Natural killer cell treated with Interleukin-12 subunit alpha and Interleukin-12 subunit beta and Interleukin-15 and Interleukin-18, amount 100 ng/mL, for 72 hours (primary cell): Measurements from ENCODE around the gene DLST. TPM values are rescaled to one million over a fixed set of nuclear protein-coding genes. Genes with fewer than 3 reads are reported as not detected.

ENCODE experiments used
- ATAC-seq, 2 donors: fragments of 150-1000 bp; cut with Tn5 transposase in 1 of 2; sonication (Bioruptor Pico), chemical (Tn5 transposase) in 1 of 2; 2 replicates each; pipeline ENCODE4 v1.10.0; 2021
- DNase-seq: peaks from one replicate; pipeline ENCODE4 v3.0.0; 2022; ENCODE audit warnings: low spot score
- H3K27ac Mint-ChIP-seq, 2 donors: 1 replicate in 1 of 2; 2 replicates in 1 of 2; pipeline ENCODE4 v1.8.0; 2022; ENCODE audit warnings: mixed read lengths in 2 of 2, mild to moderate bottlenecking in 1 of 2, moderate library complexity in 1 of 2
- H3K27me3 Mint-ChIP-seq, 2 donors: 1 replicate in 1 of 2; 2 replicates in 1 of 2; pipeline ENCODE4 v1.8.0; 2022; ENCODE audit warnings: mixed read lengths in 2 of 2
- H3K36me3 Mint-ChIP-seq: one replicate; pipeline ENCODE4 v1.8.0; 2022; ENCODE audit warnings: mixed read lengths
- H3K4me1 Mint-ChIP-seq, 2 donors: 1 replicate in 1 of 2; 2 replicates in 1 of 2; pipeline ENCODE4 v1.8.0; 2022; ENCODE audit warnings: low read depth in 2 of 2, mixed read lengths in 2 of 2, mild to moderate bottlenecking in 1 of 2
- H3K4me3 Mint-ChIP-seq: one replicate; pipeline ENCODE4 v1.8.0; 2022; ENCODE audit warnings: mixed read lengths
- H3K9me3 Mint-ChIP-seq: 2 replicates; pipeline ENCODE4 v1.8.0; 2022; ENCODE audit warnings: mixed read lengths
- total RNA-seq, 2 donors: library from RNA; stranded (reverse); gene quantifications; one replicate each; pipeline ENCODE4 v1.2.3, GENCODE V29; 2022

DLST gene
- total RNA-seq, result 100 to 1,000 TPM; 127 to 136 TPM

GRCh38 chr14:74881431-74882102 lies at the start of gene DLST:
Gene DLST, plus strand, starts transcription at chr14:74881916. Its CDS starts 38 bp downstream, at chr14:74881954.
- peak; percentile 98 for ATAC-seq
- peaks cover 50 to 52% of the 10 kb centered on the region in 2 donors for H3K4me1 Mint-ChIP-seq
- DNase-seq, result peak; percentile 91
- no peaks in the 10 kb centered on the region for H3K9me3 Mint-ChIP-seq
- H3K36me3 Mint-ChIP-seq, result peaks cover 13% of the 10 kb centered on the region
- H3K27ac Mint-ChIP-seq, result peak within 1 kb of the TSS; percentile 86 to 97
- peak within 1 kb of the TSS; percentile 92 for H3K4me3 Mint-ChIP-seq
- no peaks in the 10 kb centered on the region for H3K27me3 Mint-ChIP-seq

GRCh38 chr14:74832849-74833248 lies 48.9 kb upstream of the DLST start:
- Mint-ChIP-seq H3K27ac (no peak overlapping the region), H3K4me3 (no peak overlapping the region), H3K9me3 (no peaks in the 10 kb centered on the region), H3K27me3 (no peaks in the 10 kb centered on the region), H3K36me3 (peaks cover 18% of the 10 kb centered on the region), H3K4me1 (peaks cover 17 to 23% of the 10 kb centered on the region in 2 donors)
- ATAC-seq (no peak), DNase-seq (no peak)

- H3K27me3 Mint-ChIP-seq, result no peaks in the 10 kb centered on the region
- peaks cover 10% of the 10 kb centered on the region for H3K36me3 Mint-ChIP-seq
- DNase-seq (no peak), ATAC-seq (no peak)
- peak overlapping the region; percentile 13 to 16 for H3K27ac Mint-ChIP-seq
- no peaks in the 10 kb centered on the region for H3K9me3 Mint-ChIP-seq
- H3K4me3 Mint-ChIP-seq, result no peak overlapping the region
- H3K4me1 Mint-ChIP-seq, result peaks cover 26 to 38% of the 10 kb centered on the region in 2 donors
These were observed 46.9 kb upstream of the DLST start for GRCh38 chr14:74834692-74835392.

- H3K36me3 Mint-ChIP-seq, result peaks cover 11% of the 10 kb centered on the region
- H3K9me3 Mint-ChIP-seq, result no peaks in the 10 kb centered on the region
- no peak overlapping the region for H3K4me3 Mint-ChIP-seq
- no peaks in the 10 kb centered on the region for H3K27me3 Mint-ChIP-seq
- H3K4me1 Mint-ChIP-seq, result peaks cover 33 to 47% of the 10 kb centered on the region in 2 donors
- no peak for DNase-seq
- ATAC-seq, result no peak
- H3K27ac Mint-ChIP-seq, result peak overlapping the region; percentile 84 to 95
These were observed 46.0 kb upstream of the DLST start for GRCh38 chr14:74835645-74836250.

GRCh38 chr14:74836251-74836960 lies 45.3 kb upstream of the DLST start:
- Mint-ChIP-seq H3K4me3 (peak overlapping the region; percentile 71), H3K4me1 (peaks cover 40 to 54% of the 10 kb centered on the region in 2 donors), H3K27me3 (no peaks in the 10 kb centered on the region), H3K27ac (peak overlapping the region; percentile 84 to 95), H3K9me3 (no peaks in the 10 kb centered on the region), H3K36me3 (peaks cover 11% of the 10 kb centered on the region)
- DNase-seq (no peak), ATAC-seq (peak in 1 of 2 donors; percentile 44)

- peak overlapping the region; percentile 84 to 95 for H3K27ac Mint-ChIP-seq
- H3K4me1 Mint-ChIP-seq, result peaks cover 49 to 65% of the 10 kb centered on the region in 2 donors
- H3K4me3 Mint-ChIP-seq, result peak overlapping the region; percentile 71
- DNase-seq, result no peak
- no peaks in the 10 kb centered on the region for H3K27me3 Mint-ChIP-seq
- ATAC-seq, result peak in 1 of 2 donors; percentile 63
- H3K9me3 Mint-ChIP-seq, result no peaks in the 10 kb centered on the region
- peaks cover 11% of the 10 kb centered on the region for H3K36me3 Mint-ChIP-seq
These were observed 43.5 kb upstream of the DLST start for GRCh38 chr14:74838166-74838565.

GRCh38 chr14:74840603-74841030 lies 41.1 kb upstream of the DLST start:
- peak overlapping the region; percentile 83 for H3K4me3 Mint-ChIP-seq
- ATAC-seq, result peak; percentile 46 to 82

GRCh38 chr14:74841230-74842207 lies 40.2 kb upstream of the DLST start:
- Mint-ChIP-seq H3K4me1 (peaks cover 47 to 60% of the 10 kb centered on the region in 2 donors), H3K4me3 (peak overlapping the region; percentile 83), H3K27me3 (no peaks in the 10 kb centered on the region)

More at GRCh38 chr14:74840603-74841030, 41.1 kb upstream of the DLST start:
- Mint-ChIP-seq H3K9me3 (no peaks in the 10 kb centered on the region), H3K36me3 (peaks cover 11% of the 10 kb centered on the region), H3K4me1 (peaks cover 50 to 64% of the 10 kb centered on the region in 2 donors), H3K27ac (peak overlapping the region; percentile 84 to 95), H3K27me3 (no peaks in the 10 kb centered on the region)
- DNase-seq, result no peak

GRCh38 chr14:74843653-74844052 lies 38.1 kb upstream of the DLST start:
- H3K4me3 Mint-ChIP-seq, result no peak overlapping the region
- H3K9me3 Mint-ChIP-seq, result no peaks in the 10 kb centered on the region
- peaks cover 5% of the 10 kb centered on the region for H3K36me3 Mint-ChIP-seq
- peak overlapping the region; percentile 75 to 84 for H3K27ac Mint-ChIP-seq
- no peaks in the 10 kb centered on the region for H3K27me3 Mint-ChIP-seq
- ATAC-seq, result no peak
- no peak for DNase-seq
- peaks cover 42 to 52% of the 10 kb centered on the region in 2 donors for H3K4me1 Mint-ChIP-seq

More at GRCh38 chr14:74841230-74842207, 40.2 kb upstream of the DLST start:
- no peak for DNase-seq
- peaks cover 7% of the 10 kb centered on the region for H3K36me3 Mint-ChIP-seq
- peak overlapping the region; percentile 84 to 95 for H3K27ac Mint-ChIP-seq
- ATAC-seq, result peak; percentile 84 to 88
- no peaks in the 10 kb centered on the region for H3K9me3 Mint-ChIP-seq

GRCh38 chr14:74846168-74846567 lies 35.5 kb upstream of the DLST start:
- peak overlapping the region in 1 of 2 donors; percentile 12 for H3K27ac Mint-ChIP-seq

GRCh38 chr14:74846968-74847665 lies 34.6 kb upstream of the DLST start:
- no peak for ATAC-seq
- Mint-ChIP-seq H3K4me3 (no peak overlapping the region), H3K27ac (peak overlapping the region in 1 of 2 donors; percentile 12), H3K27me3 (no peaks in the 10 kb centered on the region), H3K4me1 (peaks cover 24 to 26% of the 10 kb centered on the region in 2 donors), H3K36me3 (no peaks in the 10 kb centered on the region), H3K9me3 (no peaks in the 10 kb centered on the region)
- DNase-seq, result no peak

More at GRCh38 chr14:74846168-74846567, 35.5 kb upstream of the DLST start:
- Mint-ChIP-seq H3K4me1 (peaks cover 33 to 35% of the 10 kb centered on the region in 2 donors), H3K27me3 (no peaks in the 10 kb centered on the region), H3K9me3 (no peaks in the 10 kb centered on the region), H3K36me3 (no peaks in the 10 kb centered on the region), H3K4me3 (no peak overlapping the region)
- DNase-seq (no peak), ATAC-seq (no peak)

GRCh38 chr14:74848768-74849167 lies 32.9 kb upstream of the DLST start:
- Mint-ChIP-seq H3K27ac (peak overlapping the region; percentile 74), H3K4me1 (peaks cover 16 to 18% of the 10 kb centered on the region in 2 donors), H3K27me3 (no peaks in the 10 kb centered on the region), H3K36me3 (no peaks in the 10 kb centered on the region), H3K9me3 (no peaks in the 10 kb centered on the region), H3K4me3 (no peak overlapping the region)
- no peak for DNase-seq
- ATAC-seq, result peak; percentile 80 to 82
